ENCODE results near the gene RIMBP2. TPM values are rescaled to one million over a fixed set of nuclear protein-coding genes. Genes with fewer than 3 reads are reported as not detected.

RIMBP2 gene
- total RNA-seq, 1 donor from 2014 or later = not detected

GRCh38 chr12:130566446-130567155 is 149.5 kb downstream of the RIMBP2 start:
- DNase-seq = no peak
- Mint-ChIP-seq H3K27me3 (no peaks in the 10 kb centered on the region), H3K36me3 (ENCODE audit: low read depth) (no peaks in the 10 kb centered on the region), H3K4me1 (no peaks in the 10 kb centered on the region), H3K27ac (no peak overlapping the region), H3K9me3 (no peaks in the 10 kb centered on the region), H3K4me3 (no peak overlapping the region)
- intact Hi-C loops (cut with micrococcal nuclease) = no loop called here

- Mint-ChIP-seq H3K27ac (no peak overlapping the region), H3K4me1 (no peaks in the 10 kb centered on the region), H3K9me3 (no peaks in the 10 kb centered on the region), H3K27me3 (no peaks in the 10 kb centered on the region), H3K36me3 (ENCODE audit: low read depth) (no peaks in the 10 kb centered on the region), H3K4me3 (no peak overlapping the region)
- no peak for DNase-seq
- intact Hi-C loops (cut with micrococcal nuclease) = no loop called here
Measured at GRCh38 chr12:130565189-130565588, 150.9 kb downstream of the RIMBP2 start.

GRCh38 chr12:130563323-130563722 is 152.8 kb downstream of the RIMBP2 start:
- no peak overlapping the region for H3K27ac Mint-ChIP-seq
- H3K27me3 Mint-ChIP-seq = no peaks in the 10 kb centered on the region
- H3K36me3 Mint-ChIP-seq (ENCODE audit: low read depth) = no peaks in the 10 kb centered on the region
- H3K9me3 Mint-ChIP-seq = no peaks in the 10 kb centered on the region
- no peaks in the 10 kb centered on the region for H3K4me1 Mint-ChIP-seq
- no peak overlapping the region for H3K4me3 Mint-ChIP-seq
- no peak for DNase-seq
- intact Hi-C loops (cut with micrococcal nuclease) = no loop called here

GRCh38 chr12:130562716-130563115 is 153.4 kb downstream of the RIMBP2 start:
- no peak overlapping the region for H3K27ac Mint-ChIP-seq
- DNase-seq = no peak
- intact Hi-C loops (cut with micrococcal nuclease) = no loop called here
- H3K36me3 Mint-ChIP-seq (ENCODE audit: low read depth) = no peaks in the 10 kb centered on the region
- H3K4me3 Mint-ChIP-seq = no peak overlapping the region
- H3K4me1 Mint-ChIP-seq = no peaks in the 10 kb centered on the region
- no peaks in the 10 kb centered on the region for H3K9me3 Mint-ChIP-seq
- no peaks in the 10 kb centered on the region for H3K27me3 Mint-ChIP-seq

GRCh38 chr12:130560321-130560720 is 155.8 kb downstream of the RIMBP2 start:
- Mint-ChIP-seq H3K27me3 (no peaks in the 10 kb centered on the region), H3K4me3 (no peak overlapping the region), H3K4me1 (no peaks in the 10 kb centered on the region), H3K36me3 (ENCODE audit: low read depth) (no peaks in the 10 kb centered on the region), H3K27ac (no peak overlapping the region), H3K9me3 (no peaks in the 10 kb centered on the region)
- no peak for DNase-seq
- intact Hi-C loops (cut with micrococcal nuclease) = no loop called here

- Mint-ChIP-seq H3K9me3 (no peaks in the 10 kb centered on the region), H3K4me3 (no peak overlapping the region), H3K27ac (no peak overlapping the region), H3K36me3 (ENCODE audit: low read depth) (no peaks in the 10 kb centered on the region), H3K4me1 (no peaks in the 10 kb centered on the region), H3K27me3 (no peaks in the 10 kb centered on the region)
- DNase-seq = no peak
- intact Hi-C loops (cut with micrococcal nuclease) = no loop called here
Measured at GRCh38 chr12:130559806-130560205, 156.3 kb downstream of the RIMBP2 start.

- Mint-ChIP-seq H3K27me3 (no peaks in the 10 kb centered on the region), H3K27ac (no peak overlapping the region), H3K4me1 (no peaks in the 10 kb centered on the region), H3K4me3 (no peak overlapping the region), H3K9me3 (no peaks in the 10 kb centered on the region), H3K36me3 (ENCODE audit: low read depth) (no peaks in the 10 kb centered on the region)
- intact Hi-C loops (cut with micrococcal nuclease) = no loop called here
- DNase-seq = no peak
Measured at GRCh38 chr12:130557886-130558765, 158.0 kb downstream of the RIMBP2 start.

GRCh38 chr12:130557201-130557600 is 158.9 kb downstream of the RIMBP2 start:
- Mint-ChIP-seq H3K9me3 (no peaks in the 10 kb centered on the region), H3K27me3 (no peaks in the 10 kb centered on the region), H3K4me3 (no peak overlapping the region), H3K27ac (no peak overlapping the region), H3K36me3 (ENCODE audit: low read depth) (no peaks in the 10 kb centered on the region), H3K4me1 (no peaks in the 10 kb centered on the region)
- DNase-seq = no peak
- intact Hi-C loops (cut with micrococcal nuclease) = no loop called here

GRCh38 chr12:130556486-130557055 is 159.5 kb downstream of the RIMBP2 start:
- no peaks in the 10 kb centered on the region for H3K4me1 Mint-ChIP-seq
- H3K9me3 Mint-ChIP-seq = no peaks in the 10 kb centered on the region
- DNase-seq = no peak
- intact Hi-C loops (cut with micrococcal nuclease) = no loop called here
- no peaks in the 10 kb centered on the region for H3K36me3 Mint-ChIP-seq (ENCODE audit: low read depth)
- H3K27ac Mint-ChIP-seq = no peak overlapping the region
- no peaks in the 10 kb centered on the region for H3K27me3 Mint-ChIP-seq
- H3K4me3 Mint-ChIP-seq = no peak overlapping the region

- H3K4me1 Mint-ChIP-seq = no peaks in the 10 kb centered on the region
- no peaks in the 10 kb centered on the region for H3K27me3 Mint-ChIP-seq
- H3K27ac Mint-ChIP-seq = no peak overlapping the region
- no peaks in the 10 kb centered on the region for H3K9me3 Mint-ChIP-seq
- intact Hi-C loops (cut with micrococcal nuclease) = no loop called here
- H3K4me3 Mint-ChIP-seq = no peak overlapping the region
- H3K36me3 Mint-ChIP-seq (ENCODE audit: low read depth) = no peaks in the 10 kb centered on the region
- DNase-seq = no peak
Measured at GRCh38 chr12:130555628-130556485, 160.2 kb downstream of the RIMBP2 start.

GRCh38 chr12:130555221-130555620 is 160.9 kb downstream of the RIMBP2 start:
- intact Hi-C loops (cut with micrococcal nuclease) = no loop called here
- Mint-ChIP-seq H3K4me3 (no peak overlapping the region), H3K9me3 (no peaks in the 10 kb centered on the region), H3K27me3 (no peaks in the 10 kb centered on the region), H3K4me1 (no peaks in the 10 kb centered on the region), H3K36me3 (ENCODE audit: low read depth) (no peaks in the 10 kb centered on the region), H3K27ac (no peak overlapping the region)
- no peak for DNase-seq

- Mint-ChIP-seq H3K4me1 (no peaks in the 10 kb centered on the region), H3K4me3 (no peak overlapping the region), H3K27me3 (no peaks in the 10 kb centered on the region), H3K9me3 (no peaks in the 10 kb centered on the region), H3K27ac (no peak overlapping the region), H3K36me3 (ENCODE audit: low read depth) (no peaks in the 10 kb centered on the region)
- no peak for DNase-seq
- intact Hi-C loops (cut with micrococcal nuclease) = no loop called here
Measured at GRCh38 chr12:130552483-130552996, 163.6 kb downstream of the RIMBP2 start.

- Mint-ChIP-seq H3K36me3 (ENCODE audit: low read depth) (no peaks in the 10 kb centered on the region), H3K27ac (no peak overlapping the region), H3K27me3 (no peaks in the 10 kb centered on the region), H3K9me3 (no peaks in the 10 kb centered on the region), H3K4me1 (no peaks in the 10 kb centered on the region), H3K4me3 (no peak overlapping the region)
- DNase-seq = no peak
- intact Hi-C loops (cut with micrococcal nuclease) = no loop called here
Measured at GRCh38 chr12:130549361-130549760, 166.7 kb downstream of the RIMBP2 start.
